WERI-Rb-1 (cell line): ENCODE results near the gene LARGE1.

Source experiments
- DNase-seq: peaks from one replicate; pipeline ENCODE4 v3.0.0-alpha.2; 2020
- H3K27ac ChIP-seq: fragments of 250-450 bp; sonication (Bioruptor Pico); 2 replicates; pipeline ENCODE4 v1.5.1; 2020; ENCODE audit warnings: mild to moderate bottlenecking, moderate library complexity
- H3K27me3 ChIP-seq: fragments of 250-450 bp; sonication (Bioruptor Pico); 2 replicates; pipeline ENCODE4 v1.5.1; 2021; ENCODE audit warnings: mild to moderate bottlenecking, low read depth, moderate library complexity; ENCODE audit not compliant: insufficient read depth, severe bottlenecking
- H3K36me3 ChIP-seq: fragments of 250-450 bp; sonication (Bioruptor Pico); 2 replicates; pipeline ENCODE4 v1.5.1; 2020; ENCODE audit warnings: mild to moderate bottlenecking, moderate library complexity
- H3K4me3 ChIP-seq: 2 replicates; pipeline ENCODE4 v1.5.1; 2011; ENCODE audit warnings: low read depth, mild to moderate bottlenecking, control low read depth, low read length
- H3K9me3 ChIP-seq: fragments of 250-450 bp; sonication (Bioruptor Pico); 2 replicates; pipeline ENCODE4 v1.5.1; 2021; ENCODE audit warnings: mild to moderate bottlenecking, moderate library complexity; ENCODE audit not compliant: severe bottlenecking
- TF ChIP-seq, protein P1 (sequence below): IDR thresholded peaks from 2 replicates; pipeline ENCODE4 v1.5.1; 2011; ENCODE audit warnings: low read depth, mild to moderate bottlenecking, control low read depth, inconsistent platforms, low read length

The LARGE1 gene

DNA sequence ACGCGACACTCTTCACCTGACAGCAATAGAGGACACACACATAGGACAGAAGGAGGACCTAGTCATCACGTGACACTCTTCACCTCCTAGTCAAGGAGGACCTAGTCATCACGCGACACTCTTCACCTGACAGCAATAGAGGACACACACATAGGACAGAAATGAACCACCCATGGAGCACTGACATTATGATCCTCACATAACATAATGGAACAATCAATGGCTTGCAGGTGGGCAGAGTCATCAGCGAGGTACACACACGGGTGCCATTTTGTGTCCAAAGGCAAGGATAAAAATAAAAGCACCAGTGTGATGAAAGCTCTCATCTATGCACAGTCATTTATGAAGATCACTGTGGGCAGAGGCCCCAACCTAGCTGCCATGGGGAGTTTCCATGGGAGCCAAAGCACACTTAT is 354.7 kb downstream of the LARGE1 start:
- Histone ChIP-seq H3K36me3 (no peaks in the 10 kb centered on the region), H3K27me3 (no peaks in the 10 kb centered on the region), H3K4me3 (no peak overlapping the region), H3K9me3 (no peaks in the 10 kb centered on the region), H3K27ac (no peak overlapping the region)
- TF ChIP-seq, protein P1, sequence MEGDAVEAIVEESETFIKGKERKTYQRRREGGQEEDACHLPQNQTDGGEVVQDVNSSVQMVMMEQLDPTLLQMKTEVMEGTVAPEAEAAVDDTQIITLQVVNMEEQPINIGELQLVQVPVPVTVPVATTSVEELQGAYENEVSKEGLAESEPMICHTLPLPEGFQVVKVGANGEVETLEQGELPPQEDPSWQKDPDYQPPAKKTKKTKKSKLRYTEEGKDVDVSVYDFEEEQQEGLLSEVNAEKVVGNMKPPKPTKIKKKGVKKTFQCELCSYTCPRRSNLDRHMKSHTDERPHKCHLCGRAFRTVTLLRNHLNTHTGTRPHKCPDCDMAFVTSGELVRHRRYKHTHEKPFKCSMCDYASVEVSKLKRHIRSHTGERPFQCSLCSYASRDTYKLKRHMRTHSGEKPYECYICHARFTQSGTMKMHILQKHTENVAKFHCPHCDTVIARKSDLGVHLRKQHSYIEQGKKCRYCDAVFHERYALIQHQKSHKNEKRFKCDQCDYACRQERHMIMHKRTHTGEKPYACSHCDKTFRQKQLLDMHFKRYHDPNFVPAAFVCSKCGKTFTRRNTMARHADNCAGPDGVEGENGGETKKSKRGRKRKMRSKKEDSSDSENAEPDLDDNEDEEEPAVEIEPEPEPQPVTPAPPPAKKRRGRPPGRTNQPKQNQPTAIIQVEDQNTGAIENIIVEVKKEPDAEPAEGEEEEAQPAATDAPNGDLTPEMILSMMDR = no peak
- DNase-seq = no peak

DNA sequence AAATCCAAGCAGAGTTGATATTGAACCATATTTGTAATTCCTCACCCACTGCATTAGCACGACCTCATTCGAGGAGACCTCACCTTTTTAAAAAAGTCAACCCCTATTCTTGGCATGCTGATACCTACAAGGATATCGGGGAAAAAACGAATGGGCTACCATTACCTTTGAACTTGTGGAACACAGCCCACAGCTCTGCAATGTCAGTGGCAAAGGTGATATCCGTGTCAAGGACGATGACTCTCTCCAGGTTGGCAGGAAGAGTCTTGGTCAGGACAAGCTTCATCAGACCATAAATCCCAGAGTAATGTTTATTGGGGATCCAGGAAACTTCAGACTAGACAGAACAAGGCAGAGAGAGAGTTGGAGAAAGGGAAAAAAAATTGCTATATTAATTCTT is 355.6 kb downstream of the LARGE1 start:
- no peak for DNase-seq
- no peak overlapping the region for H3K4me3 ChIP-seq
- H3K9me3 ChIP-seq = no peaks in the 10 kb centered on the region
- no peaks in the 10 kb centered on the region for H3K27me3 ChIP-seq
- no peak overlapping the region for H3K27ac ChIP-seq
- TF ChIP-seq, protein P1 = no peak
- no peaks in the 10 kb centered on the region for H3K36me3 ChIP-seq

DNA sequence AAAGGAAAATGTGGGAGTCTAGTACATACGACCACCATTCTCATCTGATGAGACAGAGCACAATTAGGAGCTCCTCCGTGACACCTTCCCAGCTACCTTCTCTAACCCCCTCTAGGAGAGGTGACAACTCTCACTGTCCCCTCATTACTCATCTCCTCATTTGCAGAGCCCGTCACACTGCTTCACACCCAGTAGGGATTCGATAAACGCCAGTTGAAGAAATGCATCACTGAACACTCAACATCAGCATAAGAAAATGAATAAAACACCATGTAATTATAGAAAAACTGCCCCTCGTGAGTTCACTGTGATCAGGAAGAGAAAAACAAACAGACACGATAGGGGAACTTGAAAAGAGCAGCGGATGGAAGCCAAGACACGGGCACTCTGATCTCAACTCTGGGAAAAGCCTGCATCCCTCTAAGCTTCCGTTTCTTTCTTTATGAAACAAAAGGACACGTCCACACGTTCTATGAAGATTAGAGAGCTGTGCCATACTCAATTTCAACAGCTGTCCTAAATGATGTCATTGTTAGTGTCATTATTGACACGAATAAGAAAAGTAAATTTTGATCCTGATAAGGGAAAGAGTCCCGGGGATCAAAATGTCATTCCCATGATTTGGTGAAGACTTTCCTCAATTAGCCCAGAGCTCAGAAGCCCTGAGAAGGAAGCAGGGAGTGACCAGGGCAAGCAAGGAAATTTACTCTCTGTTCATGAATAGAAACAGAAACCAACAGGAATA is 356.9 kb downstream of the LARGE1 start:
- DNase-seq = no peak
- TF ChIP-seq, protein P1 = no peak

GRCh38 chr22:33562501-33562900 is 357.8 kb downstream of the LARGE1 start:
- DNase-seq = no peak
- H3K4me3 ChIP-seq = no peak overlapping the region
- TF ChIP-seq, protein P1 = no peak
- H3K27ac ChIP-seq = no peak overlapping the region
- no peaks in the 10 kb centered on the region for H3K36me3 ChIP-seq
- H3K27me3 ChIP-seq = no peaks in the 10 kb centered on the region
- H3K9me3 ChIP-seq = no peaks in the 10 kb centered on the region

More for the DNA sequence above, 356.9 kb downstream of the LARGE1 start:
- Histone ChIP-seq H3K27ac (no peak overlapping the region), H3K27me3 (no peaks in the 10 kb centered on the region), H3K36me3 (no peaks in the 10 kb centered on the region), H3K9me3 (no peaks in the 10 kb centered on the region), H3K4me3 (no peak overlapping the region)

GRCh38 chr22:33561149-33561807 is 359.0 kb downstream of the LARGE1 start:
- Histone ChIP-seq H3K27ac (no peak overlapping the region), H3K36me3 (no peaks in the 10 kb centered on the region), H3K9me3 (no peaks in the 10 kb centered on the region), H3K27me3 (no peaks in the 10 kb centered on the region), H3K4me3 (no peak overlapping the region)
- no peak for DNase-seq
- TF ChIP-seq, protein P1 = no peak

GRCh38 chr22:33557836-33558235 is 362.4 kb downstream of the LARGE1 start:
- H3K27ac ChIP-seq = no peak overlapping the region
- TF ChIP-seq, protein P1 = no peak

More at GRCh38 chr22:33557836-33558235, 362.4 kb downstream of the LARGE1 start:
- Histone ChIP-seq H3K36me3 (no peaks in the 10 kb centered on the region), H3K9me3 (no peaks in the 10 kb centered on the region), H3K4me3 (no peak overlapping the region), H3K27me3 (no peaks in the 10 kb centered on the region)
- no peak for DNase-seq
